IMR-90 (cell line): ENCODE data around the gene PSMG3. TPM values are rescaled to one million over a fixed set of nuclear protein-coding genes. Genes with fewer than 3 reads are reported as not detected.

ENCODE experiments used
- ATAC-seq: fragments of 200-7000 bp; cut with Tn5 transposase; 2 replicates; pipeline ENCODE4 v1.9.1; 2020; ENCODE audit warnings: low read depth, mild to moderate bottlenecking, moderate library complexity
- BruUV-seq: library from RNA; stranded (reverse); fragments of 400-500 nt; replicated peaks from 2 replicates; lab custom pipeline; 2021; lab: Mats Ljungman, UMichigan
- CTCF ChIA-PET: fragments of 300-600 bp; formaldehyde crosslinking; extraction: SDS; loops from one replicate; lab custom pipeline; 2021; ENCODE audit warnings: antibody characterized with exemption; lab: Yijun Ruan, JAX
- POLR2A ChIA-PET: fragments of 300-600 bp; sonication (Branson Sonifier 250); formaldehyde crosslinking; loops from one replicate; lab custom pipeline; 2022; ENCODE audit warnings: antibody characterized with exemption; ENCODE audit not compliant: unreplicated experiment; lab: Charles Lee
- DNase-seq: peaks from one replicate; pipeline ENCODE4 v3.0.0; 2013
- H2AFZ ChIP-seq: replicated peaks from 2 replicates; pipeline ENCODE3; 2013; ENCODE audit warnings: low read length, mild to moderate bottlenecking; ENCODE audit not compliant: poor library complexity
- H2AK5ac ChIP-seq: 2 replicates; pipeline ENCODE4 v1.6.1; 2013; ENCODE audit warnings: low read depth, low read length, inconsistent platforms
- H2AK9ac ChIP-seq: replicated peaks from 2 replicates; pipeline ENCODE3; 2013; ENCODE audit warnings: mild to moderate bottlenecking, low read depth, low read length, moderate library complexity; ENCODE audit not compliant: poor library complexity
- H2BK120ac ChIP-seq: 2 replicates; pipeline ENCODE4 v1.6.1; 2013; ENCODE audit warnings: low read depth, low read length, inconsistent platforms
- H2BK15ac ChIP-seq: 3 replicates; pipeline ENCODE4 v1.6.1; 2013; ENCODE audit warnings: low read depth, low read length, inconsistent platforms
- H2BK20ac ChIP-seq: 2 replicates; pipeline ENCODE4 v1.6.1; 2013; ENCODE audit warnings: low read depth, mild to moderate bottlenecking, inconsistent platforms, low read length, moderate library complexity
- H2BK5ac ChIP-seq: 2 replicates; pipeline ENCODE4 v1.6.1; 2013; ENCODE audit warnings: mild to moderate bottlenecking, low read depth, low read length, inconsistent platforms; ENCODE audit not compliant: poor library complexity, severe bottlenecking
- H3K14ac ChIP-seq: replicated peaks from 2 replicates; pipeline ENCODE4 v1.6.1; 2013; ENCODE audit warnings: low read depth, low read length, inconsistent platforms
- H3K18ac ChIP-seq: 2 replicates; pipeline ENCODE4 v1.6.1; 2013; ENCODE audit warnings: low read depth, low read length, control low read depth
- H3K23ac ChIP-seq: 2 replicates; pipeline ENCODE4 v1.6.1; 2013; ENCODE audit warnings: low read depth, low read length, inconsistent platforms
- H3K27ac ChIP-seq: 2 replicates; pipeline ENCODE4 v1.5.1; 2013; ENCODE audit warnings: mild to moderate bottlenecking, control low read depth, low read length; ENCODE audit not compliant: insufficient read depth
- H3K27me3 ChIP-seq: 2 replicates; pipeline ENCODE4 v1.6.1; 2013; ENCODE audit warnings: low read length; ENCODE audit not compliant: control insufficient read depth, insufficient read depth
- H3K36me3 ChIP-seq: 2 replicates; pipeline ENCODE4 v1.6.1; 2013; ENCODE audit warnings: low read length, mixed read lengths; ENCODE audit not compliant: control insufficient read depth, insufficient read depth
- H3K4ac ChIP-seq: 2 replicates; pipeline ENCODE4 v1.6.1; 2013; ENCODE audit warnings: low read depth, low read length, inconsistent platforms
- H3K4me1 ChIP-seq: 2 replicates; pipeline ENCODE4 v1.6.1; 2013; ENCODE audit warnings: low read length, mixed read lengths; ENCODE audit not compliant: control insufficient read depth, insufficient read depth
- H3K4me2 ChIP-seq: 2 replicates; pipeline ENCODE4 v1.6.1; 2013; ENCODE audit warnings: low read depth, mild to moderate bottlenecking, control low read depth, low read length, moderate library complexity
- H3K4me3 ChIP-seq: 2 replicates; pipeline ENCODE4 v1.5.1; 2013; ENCODE audit warnings: low read depth, mild to moderate bottlenecking, control low read depth, low read length, moderate library complexity; ENCODE audit not compliant: insufficient read depth
- H3K56ac ChIP-seq: 2 replicates; pipeline ENCODE4 v1.6.1; 2013; ENCODE audit warnings: low read length, inconsistent platforms; ENCODE audit not compliant: insufficient read depth; ENCODE audit errors: extremely low read depth
- H3K79me1 ChIP-seq, 2 experiments: 2 replicates each; pipeline ENCODE4 v1.6.1; 2013; ENCODE audit warnings: low read length in 2 of 2, inconsistent platforms in 1 of 2, low read depth in 1 of 2
- H3K9ac ChIP-seq: 2 replicates; pipeline ENCODE4 v1.6.1; 2013; ENCODE audit warnings: low read depth, low read length, control low read depth
- H3K9me1 ChIP-seq: 2 replicates; pipeline ENCODE4 v1.6.1; 2013; ENCODE audit warnings: low read length, inconsistent platforms; ENCODE audit not compliant: insufficient read depth
- H3K9me3 ChIP-seq: 2 replicates; pipeline ENCODE4 v1.6.1; 2013; ENCODE audit warnings: low read length; ENCODE audit not compliant: control insufficient read depth, insufficient read depth
- H4K20me1 ChIP-seq: 2 replicates; pipeline ENCODE4 v1.6.1; 2013; ENCODE audit warnings: low read length, inconsistent platforms; ENCODE audit not compliant: insufficient read depth
- H4K5ac ChIP-seq: 2 replicates; pipeline ENCODE4 v1.6.1; 2013; ENCODE audit warnings: mild to moderate bottlenecking, low read depth, low read length, control low read depth
- H4K8ac ChIP-seq, 2 experiments: 2 replicates each; pipeline ENCODE4 v1.6.1; 2013; ENCODE audit warnings: low read depth in 2 of 2, low read length in 2 of 2, control low read depth in 1 of 2, inconsistent platforms in 1 of 2
- H4K91ac ChIP-seq: 2 replicates; pipeline ENCODE4 v1.6.1; 2013; ENCODE audit warnings: low read depth, low read length, inconsistent platforms; ENCODE audit not compliant: insufficient read depth
- BHLHE40 ChIP-seq: fragments of 150-350 bp; IDR thresholded peaks from 2 replicates; pipeline ENCODE4 v1.6.1; 2016; ENCODE audit warnings: mild to moderate bottlenecking, low read depth, low read length
- CEBPB ChIP-seq: IDR thresholded peaks from 2 replicates; pipeline ENCODE4 v1.6.1; 2012; ENCODE audit warnings: low read depth, low read length, improper control_type of control experiment
- CHD1 ChIP-seq: IDR thresholded peaks from 2 replicates; pipeline ENCODE4 v1.6.1; 2012; ENCODE audit warnings: low read depth, low read length, improper control_type of control experiment
- FOS ChIP-seq: fragments of 150-350 bp; IDR thresholded peaks from 2 replicates; pipeline ENCODE4 v1.6.1; 2016; ENCODE audit warnings: low read depth, low read length
- MAFK ChIP-seq: IDR thresholded peaks from 2 replicates; pipeline ENCODE4 v1.6.1; 2012; ENCODE audit warnings: low read depth, low read length, improper control_type of control experiment
- MAZ ChIP-seq: IDR thresholded peaks from 2 replicates; pipeline ENCODE4 v1.6.1; 2012; ENCODE audit warnings: low read depth, mild to moderate bottlenecking, low read length, improper control_type of control experiment, moderate library complexity, borderline replicate concordance
- MXI1 ChIP-seq: IDR thresholded peaks from 2 replicates; pipeline ENCODE4 v1.6.1; 2012; ENCODE audit warnings: low read depth, mild to moderate bottlenecking, low read length, moderate library complexity, borderline replicate concordance
- NFE2L2 ChIP-seq: fragments of 150-350 bp; IDR thresholded peaks from 2 replicates; pipeline ENCODE4 v1.6.1; 2016; ENCODE audit warnings: low read depth, mild to moderate bottlenecking, low read length
- POLR2A ChIP-seq: IDR thresholded peaks from 2 replicates; pipeline ENCODE4 v1.6.1; 2012; ENCODE audit warnings: mild to moderate bottlenecking, low read depth, low read length
- RAD21 ChIP-seq: IDR thresholded peaks from 2 replicates; pipeline ENCODE4 v1.6.1; 2012; ENCODE audit warnings: low read length, improper control_type of control experiment
- RCOR1 ChIP-seq: IDR thresholded peaks from 2 replicates; pipeline ENCODE4 v1.6.1; 2012; ENCODE audit warnings: mild to moderate bottlenecking, low read length, improper control_type of control experiment; ENCODE audit not compliant: insufficient replicate concordance
- SMC3 ChIP-seq: fragments of 150-350 bp; IDR thresholded peaks from 2 replicates; pipeline ENCODE4 v1.6.1; 2016; ENCODE audit warnings: low read depth, mild to moderate bottlenecking, antibody characterized with exemption, low read length, moderate library complexity
- WGBS, 2 experiments: methylation state at CpG; one replicate each; pipeline versions ENCODE4 v1.1.5 to v1.1.7; 2013; ENCODE audit warnings: missing lambda C conversion rate in 2 of 2; ENCODE audit not compliant: insufficient read length in 1 of 2; ENCODE audit errors: extremely low coverage in 2 of 2; 5-methylcytosine and 5-hydroxymethylcytosine counted together
- dilution Hi-C: fragments of 300-500 bp; cut with HindIII; formaldehyde crosslinking; loops from one replicate; pipeline ENCODE4 v1.14.3; 2018; ENCODE audit warnings: low sequenced_read_pairs; ENCODE audit not compliant: unreplicated experiment
- in situ Hi-C: fragments of 300-500 bp; cut with MboI; formaldehyde crosslinking; loops from 3 replicates; pipeline ENCODE4 v1.14.3; 2019; ENCODE audit warnings: low sequenced_read_pairs, inconsistent platforms, mixed read lengths
- intact Hi-C: fragments of 100-400 bp; cut with micrococcal nuclease; formaldehyde crosslinking; loops from 2 replicates; pipeline ENCODE4 v1.10.0; 2022
- polyA plus RNA-seq, 3 experiments: library from polyadenylated mRNA; depleted of rRNA; stranded (reverse); fragments of >200 nt; gene quantifications; 2 replicates each; pipeline ENCODE4 v1.2.3, GENCODE V29; 2012; ENCODE audit warnings: low replicate concordance in 1 of 3
- total RNA-seq: library from RNA; depleted of rRNA; stranded (reverse); fragments of >200 nt; gene quantifications from 2 replicates; pipeline ENCODE4 v1.2.3, GENCODE V29; 2012
- TF ChIP-seq, protein P1 (sequence below): fragments of 150-350 bp; IDR thresholded peaks from 2 replicates; pipeline ENCODE4 v1.6.1; 2016; ENCODE audit warnings: low read depth, mild to moderate bottlenecking, low read length, moderate library complexity, borderline replicate concordance
- TF ChIP-seq, protein P2 (sequence below): fragments of 150-350 bp; IDR thresholded peaks from 2 replicates; pipeline ENCODE4 v1.6.1; 2017; ENCODE audit warnings: mild to moderate bottlenecking, antibody characterized with exemption, low read length, low read depth
- TF ChIP-seq, protein P3 (sequence below): conservative IDR thresholded peaks from 2 replicates; pipeline ENCODE4 v1.5.1; 2012; ENCODE audit warnings: mild to moderate bottlenecking, low read depth, low read length, improper control_type of control experiment

PSMG3 gene
- total and polyA plus RNA-seq, 2 of the 4 experiments (the other 2 are of a cell fraction), result 37.3 to 54.1 TPM

DNA sequence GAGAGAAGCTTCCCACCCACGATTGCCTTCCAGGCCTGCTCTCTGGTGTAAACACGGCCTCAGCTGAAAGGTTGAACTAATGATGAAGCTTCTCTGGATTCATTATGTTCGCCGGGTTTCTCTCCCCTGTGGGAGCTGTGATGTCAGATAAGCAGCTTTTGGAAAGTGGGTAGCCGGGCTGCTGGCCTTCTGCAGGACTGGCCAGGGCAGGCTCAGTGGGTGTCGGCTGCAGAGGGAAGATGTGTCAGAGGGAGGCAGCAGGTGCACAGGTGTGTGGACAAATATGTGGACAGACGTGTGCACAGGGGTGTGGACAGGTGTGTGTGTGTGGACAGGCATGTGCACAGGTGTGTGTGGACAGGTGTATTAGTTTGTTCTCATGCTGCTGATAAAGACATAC lies 28.5 kb upstream of the PSMG3 start:
- H3K4me3 ChIP-seq, result no peak overlapping the region
- no CpG with 5 or more reads among the region's 7 CpGs for WGBS, 2 experiments
- H3K23ac ChIP-seq, result no peak overlapping the region
- DNase-seq, result no peak
- no peak for ATAC-seq
- ChIA-PET CTCF (interaction anchor here (0.5 kb wide), 1 partner anchor 281 kb away, joined by 4 read pairs; no protein-coding TSS in a partner anchor), POLR2A (no interaction called here)
- H3K9me3 ChIP-seq, result no peaks in the 10 kb centered on the region
- dilution Hi-C loops (no loop called here), in situ Hi-C loops (no loop called here), intact Hi-C loops (no loop called here)
- no peak overlapping the region for H4K5ac ChIP-seq
- H3K27me3 ChIP-seq, result peaks cover 47% of the 10 kb centered on the region
- H3K4me1 ChIP-seq, result no peaks in the 10 kb centered on the region
- no peak overlapping the region for H3K14ac ChIP-seq
- H3K9me1 ChIP-seq, result no peaks in the 10 kb centered on the region
- H3K79me1 ChIP-seq, result no peaks in the 10 kb centered on the region
- no peak overlapping the region for H2AK5ac ChIP-seq
- H2BK15ac ChIP-seq, result no peak overlapping the region
- no peak overlapping the region for H3K4ac ChIP-seq
- no peak overlapping the region for H2BK120ac ChIP-seq
- H3K27ac ChIP-seq, result no peak overlapping the region
- no peak overlapping the region for H2BK5ac ChIP-seq
- H3K56ac ChIP-seq, result no peak overlapping the region
- H3K9ac ChIP-seq, result no peak overlapping the region
- no peak overlapping the region for H4K8ac ChIP-seq
- no peak overlapping the region for H2AK9ac ChIP-seq
- H2AFZ ChIP-seq, result no peak overlapping the region
- H4K20me1 ChIP-seq, result no peaks in the 10 kb centered on the region
- no TSS peak for BruUV-seq
- no peak for TF ChIP-seq MXI1
- TF ChIP-seq MAFK, result no peak
- TF ChIP-seq RCOR1, result no peak
- TF ChIP-seq CEBPB, result no peak
- TF ChIP-seq, protein P1, sequence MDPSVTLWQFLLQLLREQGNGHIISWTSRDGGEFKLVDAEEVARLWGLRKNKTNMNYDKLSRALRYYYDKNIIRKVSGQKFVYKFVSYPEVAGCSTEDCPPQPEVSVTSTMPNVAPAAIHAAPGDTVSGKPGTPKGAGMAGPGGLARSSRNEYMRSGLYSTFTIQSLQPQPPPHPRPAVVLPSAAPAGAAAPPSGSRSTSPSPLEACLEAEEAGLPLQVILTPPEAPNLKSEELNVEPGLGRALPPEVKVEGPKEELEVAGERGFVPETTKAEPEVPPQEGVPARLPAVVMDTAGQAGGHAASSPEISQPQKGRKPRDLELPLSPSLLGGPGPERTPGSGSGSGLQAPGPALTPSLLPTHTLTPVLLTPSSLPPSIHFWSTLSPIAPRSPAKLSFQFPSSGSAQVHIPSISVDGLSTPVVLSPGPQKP, result no peak
- TF ChIP-seq NFE2L2, result no peak
- TF ChIP-seq, protein P2, sequence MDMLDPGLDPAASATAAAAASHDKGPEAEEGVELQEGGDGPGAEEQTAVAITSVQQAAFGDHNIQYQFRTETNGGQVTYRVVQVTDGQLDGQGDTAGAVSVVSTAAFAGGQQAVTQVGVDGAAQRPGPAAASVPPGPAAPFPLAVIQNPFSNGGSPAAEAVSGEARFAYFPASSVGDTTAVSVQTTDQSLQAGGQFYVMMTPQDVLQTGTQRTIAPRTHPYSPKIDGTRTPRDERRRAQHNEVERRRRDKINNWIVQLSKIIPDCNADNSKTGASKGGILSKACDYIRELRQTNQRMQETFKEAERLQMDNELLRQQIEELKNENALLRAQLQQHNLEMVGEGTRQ, result no peak
- no peak for TF ChIP-seq FOS
- TF ChIP-seq RAD21, result no peak
- TF ChIP-seq POLR2A, result no peak
- no peak for TF ChIP-seq MAZ
- TF ChIP-seq BHLHE40, result no peak
- TF ChIP-seq SMC3, result no peak
- TF ChIP-seq CHD1, result no peak
- TF ChIP-seq, protein P3, sequence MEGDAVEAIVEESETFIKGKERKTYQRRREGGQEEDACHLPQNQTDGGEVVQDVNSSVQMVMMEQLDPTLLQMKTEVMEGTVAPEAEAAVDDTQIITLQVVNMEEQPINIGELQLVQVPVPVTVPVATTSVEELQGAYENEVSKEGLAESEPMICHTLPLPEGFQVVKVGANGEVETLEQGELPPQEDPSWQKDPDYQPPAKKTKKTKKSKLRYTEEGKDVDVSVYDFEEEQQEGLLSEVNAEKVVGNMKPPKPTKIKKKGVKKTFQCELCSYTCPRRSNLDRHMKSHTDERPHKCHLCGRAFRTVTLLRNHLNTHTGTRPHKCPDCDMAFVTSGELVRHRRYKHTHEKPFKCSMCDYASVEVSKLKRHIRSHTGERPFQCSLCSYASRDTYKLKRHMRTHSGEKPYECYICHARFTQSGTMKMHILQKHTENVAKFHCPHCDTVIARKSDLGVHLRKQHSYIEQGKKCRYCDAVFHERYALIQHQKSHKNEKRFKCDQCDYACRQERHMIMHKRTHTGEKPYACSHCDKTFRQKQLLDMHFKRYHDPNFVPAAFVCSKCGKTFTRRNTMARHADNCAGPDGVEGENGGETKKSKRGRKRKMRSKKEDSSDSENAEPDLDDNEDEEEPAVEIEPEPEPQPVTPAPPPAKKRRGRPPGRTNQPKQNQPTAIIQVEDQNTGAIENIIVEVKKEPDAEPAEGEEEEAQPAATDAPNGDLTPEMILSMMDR, result no peak
- H2BK20ac ChIP-seq, result no peak overlapping the region
- H3K4me2 ChIP-seq, result no peak overlapping the region
- H3K36me3 ChIP-seq, result no peaks in the 10 kb centered on the region
- no peak overlapping the region for H4K91ac ChIP-seq
- no peak overlapping the region for H3K18ac ChIP-seq
